Measurements from ENCODE around the gene SKOR1.

DNA sequence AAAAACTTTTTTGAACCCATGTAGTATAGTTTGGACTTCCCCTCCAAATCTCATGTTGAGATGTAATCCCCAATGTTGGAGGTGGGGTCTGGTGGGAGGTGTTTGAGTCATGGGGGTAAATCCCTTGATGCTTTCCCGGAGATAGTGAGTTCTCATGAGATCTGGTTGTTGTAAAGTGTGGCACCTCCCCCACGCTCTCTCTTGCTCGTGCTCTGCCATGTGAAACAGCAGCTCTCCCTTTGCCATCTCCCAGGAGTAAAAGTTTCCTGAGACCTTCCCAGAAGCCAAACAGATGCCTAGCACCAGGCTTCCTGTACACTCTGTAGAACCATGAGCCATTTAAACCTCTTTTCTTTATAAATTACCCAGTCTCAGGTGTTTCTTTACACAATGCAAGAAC is 30.5 kb downstream of the SKOR1 start:
- TF ChIP-seq POLR2AphosphoS5 (IDR thresholded peaks at IDR 0.05; ENCODE audit: low read depth, low read length) (no peak), SIN3A (IDR thresholded peaks at IDR 0.05; ENCODE audit: borderline replicate concordance, insufficient read depth, low read length) (no peak), REST (IDR thresholded peaks at IDR 0.05; ENCODE audit: insufficient read depth in 1 of 2, low read depth in 2 of 2, low read length in 2 of 2) (no peak), TAF1 (IDR thresholded peaks at IDR 0.05; ENCODE audit: borderline replicate concordance, insufficient read depth, low read length) (no peak), FOXP2 (optimal IDR thresholded peaks at IDR 0.05; ENCODE audit: borderline replicate concordance, extremely low read depth, extremely low read length, insufficient read depth) (no peak)

Data from PFSK-1 (cell line).